Activated CD4-positive, alpha-beta T cell treated with anti-CD3 and anti-CD28 coated beads, Interleukin-10, Interleukin-2, amounts not matched to agents 100 ng/mL and 50 ng/mL, durations not matched to agents 16 hours and 8 hours (primary cell): Measurements from ENCODE around the gene ACTL6B.

Experiments
- DNase-seq: peaks from one replicate; pipeline ENCODE4 v3.0.0-alpha.2; 2020

ACTL6B gene

GRCh38 chr7:100599911-100600729 lies 56.1 kb downstream of the ACTL6B start:
- DNase-seq, result no peak

DNA sequence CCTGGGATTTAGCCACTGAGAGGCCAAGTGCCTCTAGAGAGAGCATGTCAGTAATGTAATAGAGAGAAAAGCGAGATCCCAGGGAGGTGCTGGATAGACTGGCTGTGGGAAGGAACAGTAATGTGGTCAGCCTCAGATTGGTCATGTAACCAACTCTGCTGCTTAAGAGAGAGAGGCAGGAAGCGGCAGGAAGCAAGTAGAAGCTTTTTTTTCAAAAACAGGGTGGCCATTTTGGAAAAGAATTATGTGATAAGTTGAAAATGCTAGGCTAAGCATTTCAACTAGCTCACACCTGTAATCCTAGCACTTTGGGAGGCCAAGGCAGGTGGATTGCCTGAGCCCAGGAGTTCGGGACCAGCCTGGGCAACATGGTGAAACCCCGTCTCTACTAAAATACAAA lies 57.8 kb downstream of the ACTL6B start:
- no peak for DNase-seq

DNA sequence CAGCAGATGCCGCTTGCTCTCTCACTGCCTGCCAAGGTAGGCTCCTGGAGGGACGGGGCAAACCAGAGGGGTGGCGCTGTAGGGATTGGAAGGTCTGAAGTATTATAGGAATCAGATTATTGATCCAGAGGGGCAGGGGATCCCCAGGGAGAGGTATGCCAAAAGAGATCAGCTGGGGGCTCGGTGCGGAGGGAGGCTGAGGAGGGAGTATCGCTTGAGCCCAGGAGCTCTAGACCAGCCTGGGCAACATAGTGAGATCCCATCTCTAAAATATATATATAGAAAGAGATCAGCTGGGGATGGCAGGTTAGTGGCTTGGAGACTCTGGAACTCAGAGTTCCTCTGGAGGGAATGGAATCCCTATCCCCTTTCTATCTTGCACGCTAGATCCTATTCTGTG lies 61.1 kb downstream of the ACTL6B start:
- DNase-seq, result no peak
